K562 (cell line): ENCODE data around the gene TXNRD1. TPM values are rescaled to one million over a fixed set of nuclear protein-coding genes. Genes with fewer than 3 reads are reported as not detected.

Source experiments
- GTF2F1 ChIP-seq: IDR thresholded peaks from 2 replicates; pipeline ENCODE4 v1.6.1; 2011; ENCODE audit warnings: low read depth, low read length, improper control_type of control experiment
- HDAC2 ChIP-seq: fragments of 450-650 bp; IDR thresholded peaks from 2 replicates; pipeline ENCODE4 v1.6.1; 2016; ENCODE audit warnings: mild to moderate bottlenecking
- KDM5B ChIP-seq: fragments of 200-600 bp; sonication (generic); IDR thresholded peaks from 2 replicates; pipeline ENCODE4 v1.6.1; 2012; ENCODE audit warnings: low read depth, mild to moderate bottlenecking, moderate library complexity, low read length, control low read depth, inconsistent platforms; ENCODE audit not compliant: insufficient replicate concordance
- L3MBTL2 ChIP-seq: fragments of 450-650 bp; IDR thresholded peaks from 2 replicates; pipeline ENCODE4 v1.6.1; 2016; ENCODE audit warnings: mild to moderate bottlenecking, moderate library complexity
- NCOA1 ChIP-seq: fragments of 450-650 bp; IDR thresholded peaks from 2 replicates; pipeline ENCODE4 v1.6.1; 2016; ENCODE audit warnings: low read depth
- NCOA6 ChIP-seq: fragments of 450-650 bp; IDR thresholded peaks from 2 replicates; pipeline ENCODE4 v1.6.1; 2017; ENCODE audit warnings: mild to moderate bottlenecking
- NR2C1 ChIP-seq, 2 experiments: fragments of 450-650 bp; IDR thresholded peaks; 2 replicates each; pipeline ENCODE4 v1.6.1; 2017; ENCODE audit warnings: mild to moderate bottlenecking in 2 of 2, antibody characterized with exemption in 1 of 2, inconsistent platforms in 1 of 2, missing compliant biosample characterization in 1 of 2, missing genetic modification characterization in 1 of 2
- NUFIP1 ChIP-seq: fragments of 450-650 bp; IDR thresholded peaks from 2 replicates; pipeline ENCODE4 v1.6.1; 2018; ENCODE audit not compliant: partially characterized antibody
- RBBP5 ChIP-seq: fragments of 200-600 bp; sonication (generic); IDR thresholded peaks from 2 replicates; pipeline ENCODE4 v1.6.1; 2012; ENCODE audit warnings: borderline replicate concordance, mild to moderate bottlenecking, low read length, control low read depth, inconsistent platforms; ENCODE audit not compliant: insufficient read depth, poor library complexity, severe bottlenecking
- TEAD1 ChIP-seq, 2 experiments: fragments of 450-650 bp in 1 of 2; sonication (generic) in 1 of 2; formaldehyde crosslinking; IDR thresholded peaks; 2 replicates each; pipeline versions ENCODE4 v1.4.0 to v1.8.0; 2020 to 2022; ENCODE audit warnings: mild to moderate bottlenecking in 2 of 2, missing genetic modification reagents in 1 of 2
- ZKSCAN1 ChIP-seq: fragments of 150-350 bp; IDR thresholded peaks from 2 replicates; pipeline ENCODE4 v1.6.1; 2016; ENCODE audit warnings: low read depth, low read length
- ZNF12 ChIP-seq: sonication (generic); formaldehyde crosslinking; IDR thresholded peaks from 2 replicates; pipeline ENCODE4 v1.4.0; 2020; ENCODE audit warnings: mild to moderate bottlenecking, missing genetic modification reagents
- polyA plus RNA-seq, 8 experiments: library from polyadenylated mRNA; depleted of rRNA in 4 of 8; stranded (reverse) in 5 of 8; unstranded in 3 of 8; fragments of >200 nt; fragmentation: Nextera tagmentation in 2 of 8; fragmentation: Illumina TruSeq in 1 of 8; extraction: Ambion mirVana in 2 of 8; extraction: Trizol in 1 of 8; gene quantifications; 2 replicates each; pipeline versions ENCODE4 v1.2.1 to v1.2.3, GENCODE V29; 2011 to 2014; ENCODE audit warnings: inconsistent platforms in 1 of 8, missing spikeins in 1 of 8
- total RNA-seq, 7 experiments: library from RNA; depleted of rRNA in 6 of 7; stranded (reverse); fragments of >200 nt in 6 of 7; fragmentation: Illumina TruSeq in 2 of 7; extraction: Trizol in 2 of 7; gene quantifications; 2 replicates each; pipeline versions ENCODE4 v1.2.1 to v1.2.3, GENCODE V29; 2011 to 2021; ENCODE audit warnings: low replicate concordance in 1 of 7
- TF ChIP-seq, protein P1 (sequence below): fragments of 450-650 bp; formaldehyde crosslinking; IDR thresholded peaks from 2 replicates; pipeline ENCODE4 v1.4.0; 2020; ENCODE audit warnings: mild to moderate bottlenecking, moderate library complexity
- TF ChIP-seq, protein P2 (sequence below), 2 experiments: fragments of 250-450 bp in 1 of 2; fragments of 450-650 bp in 1 of 2; sonication (Bioruptor Pico) in 1 of 2; IDR thresholded peaks; 2 replicates each; pipeline versions ENCODE4 v1.6.1 to v1.8.0; 2016 to 2021; ENCODE audit warnings: mild to moderate bottlenecking in 2 of 2, moderate library complexity in 2 of 2, missing compliant biosample characterization in 1 of 2, missing genetic modification characterization in 1 of 2
- TF ChIP-seq, protein P3 (sequence below): fragments of 250-450 bp; sonication (Bioruptor Pico); IDR thresholded peaks from 2 replicates; pipeline ENCODE4 v1.5.0; 2020; ENCODE audit warnings: mild to moderate bottlenecking, borderline replicate concordance
- TF ChIP-seq, protein P4 (sequence below), 3 experiments: fragments of 200-800 bp in 1 of 3; fragments of 250-450 bp in 1 of 3; fragments of 450-650 bp in 1 of 3; sonication (Bioruptor Pico) in 1 of 3; sonication (Bioruptor generic) in 1 of 3; formaldehyde crosslinking in 1 of 3; IDR thresholded peaks; 2 replicates each; pipeline versions ENCODE4 v1.6.1 to v1.8.0; 2016 to 2022; ENCODE audit warnings: mild to moderate bottlenecking in 2 of 3, missing genetic modification characterization in 2 of 3, missing compliant biosample characterization in 1 of 3, moderate library complexity in 1 of 3
- TF ChIP-seq, protein P5 (sequence below): sonication (generic); formaldehyde crosslinking; IDR thresholded peaks from 2 replicates; pipeline ENCODE4 v1.9.0; 2022; ENCODE audit warnings: mild to moderate bottlenecking, missing genetic modification reagents

The TXNRD1 gene
- total and polyA plus RNA-seq, 9 of the 15 experiments (the other 6 are each of a cell fraction or from before 2014, with no cell fraction given), result 107 to 189 (median 146) TPM

DNA sequence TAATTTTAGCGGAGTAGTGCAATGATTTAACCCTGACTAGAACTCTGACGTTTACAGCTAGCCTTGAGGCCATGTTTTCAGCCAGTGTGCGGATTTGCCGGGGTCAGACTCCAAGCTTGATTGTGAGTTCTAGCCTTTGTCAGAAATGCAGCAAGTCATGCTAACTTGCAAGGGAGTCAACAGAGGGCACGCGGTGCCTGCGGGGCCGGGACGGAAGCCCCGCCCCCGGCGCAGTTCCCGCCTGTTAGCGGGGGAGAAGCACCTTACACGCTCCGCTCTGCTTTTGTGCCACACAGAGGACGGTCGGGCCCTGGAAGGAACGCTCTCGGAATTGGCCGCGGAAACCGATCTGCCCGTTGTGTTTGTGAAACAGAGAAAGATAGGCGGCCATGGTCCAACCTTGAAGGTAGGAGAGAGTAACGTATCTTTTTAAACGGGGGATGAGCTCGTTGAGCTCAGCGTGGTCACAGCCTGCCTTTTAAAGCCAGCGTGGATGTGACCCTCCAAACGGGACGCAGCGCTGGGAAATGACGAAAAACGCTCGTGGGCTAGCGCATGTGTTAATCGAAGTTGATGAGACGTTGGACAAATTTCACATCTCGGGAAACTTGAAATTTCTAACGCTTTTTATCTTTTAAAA is 73.2 kb downstream of the TXNRD1 start (continued):
- TF ChIP-seq KDM5B (peak; percentile 81), HDAC2 (peak; percentile 57; the same call in 1 of the 2 replicates), TEAD1 (CRISPR knock-in tag; IDR thresholded peaks at IDR 0.05) (peak in 1 of 2 experiments; percentile 81; a peak in 2 of 4 replicates), NCOA1 (no peak; the same call in 1 of the 2 replicates), GTF2F1 (0 out of 2 replicates have a peak, but pooled peaks have one; percentile 69), NUFIP1 (peak; percentile 35), L3MBTL2 (peak; percentile 97), NCOA6 (no peak), RBBP5 (peak; percentile 63), NR2C1 (IDR thresholded peaks at IDR 0.05) (peak; percentile 49; the same call in 1 of the 2 replicates), NR2C1 (tag; IDR thresholded peaks at IDR 0.05) (peak; percentile 65; the same call in 1 of the 2 replicates), ZNF12 (CRISPR knock-in tag) (no peak), ZKSCAN1 (peak; percentile 43; the same call in 1 of the 2 replicates)
- TF ChIP-seq, protein P1, sequence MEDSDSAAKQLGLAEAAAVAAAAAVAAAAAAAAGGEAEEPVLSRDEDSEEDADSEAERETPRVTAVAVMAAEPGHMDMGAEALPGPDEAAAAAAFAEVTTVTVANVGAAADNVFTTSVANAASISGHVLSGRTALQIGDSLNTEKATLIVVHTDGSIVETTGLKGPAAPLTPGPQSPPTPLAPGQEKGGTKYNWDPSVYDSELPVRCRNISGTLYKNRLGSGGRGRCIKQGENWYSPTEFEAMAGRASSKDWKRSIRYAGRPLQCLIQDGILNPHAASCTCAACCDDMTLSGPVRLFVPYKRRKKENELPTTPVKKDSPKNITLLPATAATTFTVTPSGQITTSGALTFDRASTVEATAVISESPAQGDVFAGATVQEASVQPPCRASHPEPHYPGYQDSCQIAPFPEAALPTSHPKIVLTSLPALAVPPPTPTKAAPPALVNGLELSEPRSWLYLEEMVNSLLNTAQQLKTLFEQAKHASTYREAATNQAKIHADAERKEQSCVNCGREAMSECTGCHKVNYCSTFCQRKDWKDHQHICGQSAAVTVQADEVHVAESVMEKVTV (CRISPR knock-in tag), result no peak
- TF ChIP-seq, protein P2, sequence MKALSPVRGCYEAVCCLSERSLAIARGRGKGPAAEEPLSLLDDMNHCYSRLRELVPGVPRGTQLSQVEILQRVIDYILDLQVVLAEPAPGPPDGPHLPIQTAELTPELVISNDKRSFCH (CRISPR knock-in tag; IDR thresholded peaks at IDR 0.05), result no peak
- TF ChIP-seq, protein P2 (tag; IDR thresholded peaks at IDR 0.05), result 0 out of 2 replicates have a peak, but pooled peaks have one; percentile 40
- TF ChIP-seq, protein P3, sequence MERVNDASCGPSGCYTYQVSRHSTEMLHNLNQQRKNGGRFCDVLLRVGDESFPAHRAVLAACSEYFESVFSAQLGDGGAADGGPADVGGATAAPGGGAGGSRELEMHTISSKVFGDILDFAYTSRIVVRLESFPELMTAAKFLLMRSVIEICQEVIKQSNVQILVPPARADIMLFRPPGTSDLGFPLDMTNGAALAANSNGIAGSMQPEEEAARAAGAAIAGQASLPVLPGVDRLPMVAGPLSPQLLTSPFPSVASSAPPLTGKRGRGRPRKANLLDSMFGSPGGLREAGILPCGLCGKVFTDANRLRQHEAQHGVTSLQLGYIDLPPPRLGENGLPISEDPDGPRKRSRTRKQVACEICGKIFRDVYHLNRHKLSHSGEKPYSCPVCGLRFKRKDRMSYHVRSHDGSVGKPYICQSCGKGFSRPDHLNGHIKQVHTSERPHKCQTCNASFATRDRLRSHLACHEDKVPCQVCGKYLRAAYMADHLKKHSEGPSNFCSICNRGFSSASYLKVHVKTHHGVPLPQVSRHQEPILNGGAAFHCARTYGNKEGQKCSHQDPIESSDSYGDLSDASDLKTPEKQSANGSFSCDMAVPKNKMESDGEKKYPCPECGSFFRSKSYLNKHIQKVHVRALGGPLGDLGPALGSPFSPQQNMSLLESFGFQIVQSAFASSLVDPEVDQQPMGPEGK, result no peak
- TF ChIP-seq, protein P4, sequence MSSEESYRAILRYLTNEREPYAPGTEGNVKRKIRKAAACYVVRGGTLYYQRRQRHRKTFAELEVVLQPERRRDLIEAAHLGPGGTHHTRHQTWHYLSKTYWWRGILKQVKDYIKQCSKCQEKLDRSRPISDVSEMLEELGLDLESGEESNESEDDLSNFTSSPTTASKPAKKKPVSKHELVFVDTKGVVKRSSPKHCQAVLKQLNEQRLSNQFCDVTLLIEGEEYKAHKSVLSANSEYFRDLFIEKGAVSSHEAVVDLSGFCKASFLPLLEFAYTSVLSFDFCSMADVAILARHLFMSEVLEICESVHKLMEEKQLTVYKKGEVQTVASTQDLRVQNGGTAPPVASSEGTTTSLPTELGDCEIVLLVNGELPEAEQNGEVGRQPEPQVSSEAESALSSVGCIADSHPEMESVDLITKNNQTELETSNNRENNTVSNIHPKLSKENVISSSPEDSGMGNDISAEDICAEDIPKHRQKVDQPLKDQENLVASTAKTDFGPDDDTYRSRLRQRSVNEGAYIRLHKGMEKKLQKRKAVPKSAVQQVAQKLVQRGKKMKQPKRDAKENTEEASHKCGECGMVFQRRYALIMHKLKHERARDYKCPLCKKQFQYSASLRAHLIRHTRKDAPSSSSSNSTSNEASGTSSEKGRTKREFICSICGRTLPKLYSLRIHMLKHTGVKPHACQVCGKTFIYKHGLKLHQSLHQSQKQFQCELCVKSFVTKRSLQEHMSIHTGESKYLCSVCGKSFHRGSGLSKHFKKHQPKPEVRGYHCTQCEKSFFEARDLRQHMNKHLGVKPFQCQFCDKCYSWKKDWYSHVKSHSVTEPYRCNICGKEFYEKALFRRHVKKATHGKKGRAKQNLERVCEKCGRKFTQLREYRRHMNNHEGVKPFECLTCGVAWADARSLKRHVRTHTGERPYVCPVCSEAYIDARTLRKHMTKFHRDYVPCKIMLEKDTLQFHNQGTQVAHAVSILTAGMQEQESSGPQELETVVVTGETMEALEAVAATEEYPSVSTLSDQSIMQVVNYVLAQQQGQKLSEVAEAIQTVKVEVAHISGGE (CRISPR knock-in tag; IDR thresholded peaks at IDR 0.05), result peak in 2 of 3 experiments; percentile 41 to 84; a peak in 3 of 6 replicates
- TF ChIP-seq, protein P5, sequence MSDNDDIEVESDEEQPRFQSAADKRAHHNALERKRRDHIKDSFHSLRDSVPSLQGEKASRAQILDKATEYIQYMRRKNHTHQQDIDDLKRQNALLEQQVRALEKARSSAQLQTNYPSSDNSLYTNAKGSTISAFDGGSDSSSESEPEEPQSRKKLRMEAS (CRISPR knock-in tag), result peak; percentile 98
